Stomach (tissue), 9 donors: ENCODE results near the gene LRP1. TPM values are rescaled to one million over a fixed set of nuclear protein-coding genes. Genes with fewer than 3 reads are reported as not detected.

Experiments used
- DNase-seq, 2 donors: peaks; one replicate each; pipeline versions ENCODE4 v3.0.0 to v3.0.0-alpha.2; 2013 to 2019
- H3K27ac ChIP-seq, 5 donors: fragments of 200-600 bp in 4 of 5; sonication (generic) in 4 of 5; one replicate each; pipeline ENCODE4 v1.5.1; 2013 to 2019; ENCODE audit warnings: mild to moderate bottlenecking in 1 of 5, moderate library complexity in 1 of 5
- H3K27me3 ChIP-seq, 3 donors: fragments of 200-600 bp; sonication (generic); one replicate each; pipeline ENCODE4 v1.5.1; 2017 to 2019; ENCODE audit warnings: mixed run types in 1 of 3
- H3K36me3 ChIP-seq, 4 donors: fragments of 200-600 bp; sonication (generic); 1 replicate in 3 of 4; 2 replicates in 1 of 4; pipeline ENCODE4 v1.5.1; 2016 to 2019
- H3K4me1 ChIP-seq, 4 donors: fragments of 200-600 bp; sonication (generic); one replicate each; pipeline ENCODE4 v1.5.1; 2016 to 2019
- H3K4me3 ChIP-seq, 4 donors: fragments of 200-600 bp; sonication (generic) in 3 of 4; one replicate each; pipeline ENCODE4 v1.5.1; 2016 to 2019; ENCODE audit warnings: mild to moderate bottlenecking in 1 of 4
- H3K9me3 ChIP-seq, 4 donors: fragments of 200-600 bp; sonication (generic); one replicate each; pipeline ENCODE4 v1.5.1; 2016 to 2019
- EP300 ChIP-seq: sonication (generic); formaldehyde crosslinking; IDR thresholded peaks from one replicate; pipeline ENCODE4 v1.6.1; 2017; ENCODE audit warnings: antibody characterized with exemption
- POLR2A ChIP-seq, 4 donors: fragments of 450-650 bp; IDR thresholded peaks; one replicate each; pipeline ENCODE4 v1.6.1; 2016; ENCODE audit warnings: antibody characterized with exemption in 4 of 4, control low read depth in 2 of 4, mild to moderate bottlenecking in 1 of 4, moderate library complexity in 1 of 4
- POLR2AphosphoS5 ChIP-seq, 3 donors: sonication (generic); formaldehyde crosslinking; IDR thresholded peaks; one replicate each; pipeline ENCODE4 v1.6.1; 2016; ENCODE audit warnings: antibody characterized with exemption in 3 of 3
- WGBS, 5 donors: extraction: QIAGEN DNeasy Blood & Tissue Kit in 3 of 5; methylation state at CpG; one replicate each; pipeline versions ENCODE4 v1.1.5 to v1.1.7; 2013 to 2018; 5-methylcytosine and 5-hydroxymethylcytosine counted together
- intact Hi-C: fragments of 100-400 bp; cut with DNase I; formaldehyde crosslinking; loops from one replicate; pipeline ENCODE4 v1.15.1; 2023; ENCODE audit warnings: low total_unique reads
- polyA plus RNA-seq, 3 donors: library from polyadenylated mRNA; stranded (reverse); fragments of 200-250 nt; gene quantifications; one replicate each; pipeline ENCODE4 v1.2.3, GENCODE V29; 2013
- total RNA-seq, 5 donors: library from RNA; depleted of rRNA; stranded (reverse); fragments of >200 nt; gene quantifications; one replicate each; pipeline versions ENCODE4 v1.1.0 to v1.2.3, GENCODE V29; 2014 to 2016
- TF ChIP-seq, protein P1 (sequence below), 7 experiments: fragments of 450-650 bp in 4 of 7; fragments of 200-600 bp in 3 of 7; sonication (generic) in 3 of 7; IDR thresholded peaks; one replicate each; pipeline ENCODE4 v1.5.1; 2016 to 2019; ENCODE audit warnings: antibody characterized with exemption in 7 of 7, control low read depth in 2 of 7, mild to moderate bottlenecking in 1 of 7
- donor health status: healthy with polysubstance abuse.
- donor health status: Bipolar disorder and iron deficiency.
- donor health status: healthy.

The LRP1 gene
- total and polyA plus RNA-seq, 8 donors: 13.5 to 510 (median 100) TPM

DNA sequence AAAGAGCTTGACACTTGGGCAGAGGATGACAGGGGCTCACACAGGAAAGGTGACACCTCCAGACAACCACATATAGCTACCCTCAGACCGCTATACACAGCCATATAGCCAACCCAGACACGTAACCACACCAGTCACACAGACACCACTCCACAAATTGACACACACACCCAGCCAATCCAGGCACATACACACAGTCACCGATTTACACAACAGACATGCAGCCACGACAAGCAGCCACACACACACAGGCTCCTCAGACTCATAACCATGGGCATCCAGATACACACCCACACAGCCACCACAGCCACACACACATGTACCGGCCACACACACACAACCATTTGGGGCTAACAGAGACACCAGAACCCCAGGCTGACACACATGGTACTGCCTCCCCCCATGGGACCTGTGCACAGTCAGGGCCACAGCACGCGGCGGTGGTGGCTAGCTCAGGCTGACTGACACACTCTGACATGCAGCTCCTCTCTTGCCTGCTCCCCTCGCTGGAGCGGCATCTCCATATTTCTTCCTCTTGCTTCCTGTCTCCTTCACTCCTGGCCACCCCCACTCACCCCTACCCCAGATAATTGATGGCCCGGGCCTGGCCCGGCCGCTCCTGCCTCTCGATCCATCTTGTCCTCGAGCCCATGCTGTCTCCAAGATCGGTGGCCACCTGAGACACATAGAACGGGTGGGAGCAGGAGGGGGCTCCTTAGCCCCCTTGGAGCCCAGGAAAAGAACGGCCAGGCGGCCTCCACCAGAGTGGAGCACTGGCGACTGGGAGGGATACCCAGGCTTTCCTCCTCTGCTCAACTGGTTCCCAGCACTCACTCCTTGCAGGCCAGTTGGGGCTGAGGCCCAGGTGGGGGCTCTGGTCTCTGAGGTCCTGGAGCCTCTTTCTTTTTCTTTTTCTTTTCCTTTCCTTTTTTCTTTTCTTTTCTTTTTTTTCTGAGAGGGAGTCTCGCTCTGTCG is 95.2 kb downstream of the LRP1 start:
- TF ChIP-seq EP300 (no peak), POLR2AphosphoS5 (IDR thresholded peaks at IDR 0.05) (no peak), POLR2A (IDR thresholded peaks at IDR 0.05) (no peak)
- intact Hi-C loops: no loop called here
- Histone ChIP-seq H3K27me3 (peaks cover 44 to 90% (median 85%) of the 10 kb centered on the region in 3 donors), H3K9me3 (no peaks in the 10 kb centered on the region), H3K4me1 (peaks cover 5 to 34% (median 27%) of the 10 kb centered on the region in 4 donors), H3K4me3 (no peak overlapping the region), H3K36me3 (no peaks in the 10 kb centered on the region), H3K27ac (no peak overlapping the region)
- whole genome bisulfite sequencing, 5 donors: 53 to 67% (median 59%) methylated on average over 19 to 22 of the region's 22 CpGs
- DNase-seq: no peak

DNA sequence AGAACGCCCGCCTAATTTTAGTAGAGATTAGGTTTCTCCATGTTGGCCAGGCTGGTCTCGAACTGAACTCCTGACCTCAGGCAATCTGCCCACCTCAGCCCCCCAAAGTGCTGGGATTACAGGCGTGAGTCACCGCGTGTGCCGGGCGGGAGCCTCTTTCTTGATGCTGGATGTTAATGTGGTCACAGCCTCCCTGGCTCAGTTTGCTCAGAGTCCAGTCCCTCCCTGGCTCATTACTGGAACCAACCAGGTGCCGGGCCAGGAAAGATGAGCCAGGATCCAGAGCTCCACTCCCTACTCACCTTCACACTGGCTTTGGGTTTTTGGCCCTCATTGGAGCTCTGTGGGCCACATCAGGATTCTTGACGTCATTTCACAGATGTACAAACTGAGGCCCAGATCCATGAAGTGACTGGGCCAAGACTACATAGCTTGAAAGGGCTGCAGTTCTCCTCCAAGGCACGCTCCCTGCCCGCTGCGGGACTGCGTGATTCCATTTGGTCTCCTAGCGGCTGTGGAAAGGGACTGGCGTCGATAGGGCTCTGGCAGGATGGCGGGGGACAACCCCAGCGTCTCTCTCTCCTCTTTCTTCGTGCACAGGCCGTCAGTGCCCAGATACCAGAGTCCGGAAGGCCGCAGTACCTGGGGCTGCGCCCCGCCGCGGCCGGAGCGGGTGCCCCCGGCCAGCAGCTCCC is 96.1 kb downstream of the LRP1 start:
- TF ChIP-seq POLR2A (IDR thresholded peaks at IDR 0.05) (no peak), EP300 (no peak), POLR2AphosphoS5 (IDR thresholded peaks at IDR 0.05) (no peak)
- TF ChIP-seq, protein P1, sequence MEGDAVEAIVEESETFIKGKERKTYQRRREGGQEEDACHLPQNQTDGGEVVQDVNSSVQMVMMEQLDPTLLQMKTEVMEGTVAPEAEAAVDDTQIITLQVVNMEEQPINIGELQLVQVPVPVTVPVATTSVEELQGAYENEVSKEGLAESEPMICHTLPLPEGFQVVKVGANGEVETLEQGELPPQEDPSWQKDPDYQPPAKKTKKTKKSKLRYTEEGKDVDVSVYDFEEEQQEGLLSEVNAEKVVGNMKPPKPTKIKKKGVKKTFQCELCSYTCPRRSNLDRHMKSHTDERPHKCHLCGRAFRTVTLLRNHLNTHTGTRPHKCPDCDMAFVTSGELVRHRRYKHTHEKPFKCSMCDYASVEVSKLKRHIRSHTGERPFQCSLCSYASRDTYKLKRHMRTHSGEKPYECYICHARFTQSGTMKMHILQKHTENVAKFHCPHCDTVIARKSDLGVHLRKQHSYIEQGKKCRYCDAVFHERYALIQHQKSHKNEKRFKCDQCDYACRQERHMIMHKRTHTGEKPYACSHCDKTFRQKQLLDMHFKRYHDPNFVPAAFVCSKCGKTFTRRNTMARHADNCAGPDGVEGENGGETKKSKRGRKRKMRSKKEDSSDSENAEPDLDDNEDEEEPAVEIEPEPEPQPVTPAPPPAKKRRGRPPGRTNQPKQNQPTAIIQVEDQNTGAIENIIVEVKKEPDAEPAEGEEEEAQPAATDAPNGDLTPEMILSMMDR (IDR thresholded peaks at IDR 0.05): no peak
- Histone ChIP-seq H3K27me3 (peaks cover 39 to 81% (median 78%) of the 10 kb centered on the region in 3 donors), H3K9me3 (no peaks in the 10 kb centered on the region), H3K4me1 (peaks cover 11 to 40% (median 31%) of the 10 kb centered on the region in 4 donors), H3K36me3 (no peaks in the 10 kb centered on the region), H3K4me3 (peak overlapping the region in 1 of 4 donors; percentile 39), H3K27ac (no peak overlapping the region)
- DNase-seq: no peak
- intact Hi-C loops: no loop called here
- whole genome bisulfite sequencing, 5 donors: 40 to 76% (median 45%) methylated on average over 20 to 30 of the region's 30 CpGs

DNA sequence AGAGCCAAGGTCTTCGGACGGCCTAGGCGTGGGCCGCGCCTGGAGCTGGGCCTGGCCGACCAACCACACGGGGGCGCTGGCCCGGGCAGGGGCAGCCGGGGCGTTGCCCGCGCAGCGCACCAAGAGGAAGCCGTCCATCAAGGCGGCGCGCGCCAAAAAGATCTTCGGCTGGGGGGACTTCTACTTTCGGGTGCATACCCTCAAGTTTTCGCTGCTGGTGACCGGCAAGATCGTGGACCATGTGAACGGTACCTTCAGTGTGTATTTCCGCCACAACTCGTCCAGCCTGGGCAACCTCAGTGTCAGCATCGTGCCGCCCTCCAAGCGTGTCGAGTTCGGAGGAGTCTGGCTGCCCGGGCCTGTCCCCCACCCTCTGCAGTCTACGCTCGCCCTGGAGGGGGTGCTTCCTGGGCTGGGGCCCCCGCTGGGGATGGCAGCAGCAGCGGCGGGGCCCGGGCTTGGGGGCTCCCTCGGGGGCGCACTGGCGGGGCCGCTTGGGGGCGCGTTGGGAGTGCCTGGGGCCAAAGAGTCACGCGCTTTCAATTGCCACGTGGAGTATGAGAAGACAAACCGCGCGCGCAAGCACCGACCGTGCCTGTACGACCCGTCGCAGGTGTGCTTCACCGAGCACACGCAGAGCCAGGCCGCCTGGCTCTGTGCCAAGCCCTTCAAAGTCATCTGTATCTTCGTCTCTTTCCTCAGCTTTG is 96.8 kb downstream of the LRP1 start:
- WGBS, 5 donors: 4 to 22% (median 8%) methylated on average over 21 to 61 of the region's 61 CpGs
- H3K36me3 ChIP-seq: no peaks in the 10 kb centered on the region
- H3K4me1 ChIP-seq: peaks cover 15 to 43% (median 35%) of the 10 kb centered on the region in 4 donors
- H3K4me3 ChIP-seq: peak overlapping the region in 1 of 4 donors; percentile 39
- H3K27me3 ChIP-seq: peaks cover 37 to 74% (median 71%) of the 10 kb centered on the region in 3 donors
- no peak for TF ChIP-seq EP300
- TF ChIP-seq POLR2AphosphoS5 (IDR thresholded peaks at IDR 0.05): no peak
- no peak for TF ChIP-seq POLR2A (IDR thresholded peaks at IDR 0.05)
- TF ChIP-seq, protein P1 (IDR thresholded peaks at IDR 0.05): peak in 3 of 7 experiments; percentile 38 to 71 (median 61)
- no peaks in the 10 kb centered on the region for H3K9me3 ChIP-seq
- peak; percentile 64 to 80 for DNase-seq
- intact Hi-C loops: no loop called here
- no peak overlapping the region for H3K27ac ChIP-seq

DNA sequence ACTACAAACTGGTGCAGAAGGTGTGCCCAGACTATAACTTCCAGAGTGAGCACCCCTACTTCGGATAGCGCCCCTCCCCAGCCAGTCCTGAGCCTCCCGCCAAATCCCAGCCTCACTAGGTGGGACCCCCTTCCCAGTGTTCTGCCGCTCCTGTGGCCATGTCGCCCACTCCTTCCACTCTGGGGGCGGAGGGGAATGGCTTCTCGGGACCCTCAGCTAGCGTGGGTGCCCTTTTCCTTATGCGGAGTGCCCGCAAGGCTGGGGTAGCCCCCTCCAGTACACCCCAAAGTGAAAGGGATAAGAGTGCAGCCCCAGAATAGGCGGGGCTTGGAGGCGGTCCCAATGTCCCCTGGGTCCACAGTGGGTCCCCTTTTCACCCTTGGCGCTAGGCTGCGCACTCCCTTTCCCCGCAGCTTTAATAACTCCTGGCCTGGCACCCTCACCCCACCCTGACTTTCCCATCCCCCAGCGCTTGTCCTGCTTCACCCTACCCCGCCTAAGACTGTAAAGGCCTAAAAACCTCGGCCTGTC is 97.5 kb downstream of the LRP1 start:
- Histone ChIP-seq H3K4me1 (peaks cover 21 to 46% (median 40%) of the 10 kb centered on the region in 4 donors), H3K36me3 (peaks cover 0 to under 1% (median 0%) of the 10 kb centered on the region in 4 donors), H3K4me3 (peak overlapping the region in 1 of 4 donors; percentile 39), H3K9me3 (no peaks in the 10 kb centered on the region), H3K27me3 (peaks cover 37 to 67% (median 64%) of the 10 kb centered on the region in 3 donors), H3K27ac (no peak overlapping the region)
- intact Hi-C loops: no loop called here
- DNase-seq: no peak
- TF ChIP-seq POLR2A (IDR thresholded peaks at IDR 0.05) (no peak), POLR2AphosphoS5 (IDR thresholded peaks at IDR 0.05) (no peak), EP300 (no peak)
- TF ChIP-seq, protein P1 (IDR thresholded peaks at IDR 0.05): no peak
- 42 to 54% (median 45%) methylated on average over 17 to 18 of the region's 18 CpGs for WGBS, 5 donors
